Measurements from ENCODE around the gene USP26. TPM values are rescaled to one million over a fixed set of nuclear protein-coding genes. Genes with fewer than 3 reads are reported as not detected.
"Not testable (repeated sequence)": the region's sequence is repeated elsewhere in the genome, so short reads cannot be mapped to it uniquely, and the experiment has no call there.

USP26 gene, protein sequence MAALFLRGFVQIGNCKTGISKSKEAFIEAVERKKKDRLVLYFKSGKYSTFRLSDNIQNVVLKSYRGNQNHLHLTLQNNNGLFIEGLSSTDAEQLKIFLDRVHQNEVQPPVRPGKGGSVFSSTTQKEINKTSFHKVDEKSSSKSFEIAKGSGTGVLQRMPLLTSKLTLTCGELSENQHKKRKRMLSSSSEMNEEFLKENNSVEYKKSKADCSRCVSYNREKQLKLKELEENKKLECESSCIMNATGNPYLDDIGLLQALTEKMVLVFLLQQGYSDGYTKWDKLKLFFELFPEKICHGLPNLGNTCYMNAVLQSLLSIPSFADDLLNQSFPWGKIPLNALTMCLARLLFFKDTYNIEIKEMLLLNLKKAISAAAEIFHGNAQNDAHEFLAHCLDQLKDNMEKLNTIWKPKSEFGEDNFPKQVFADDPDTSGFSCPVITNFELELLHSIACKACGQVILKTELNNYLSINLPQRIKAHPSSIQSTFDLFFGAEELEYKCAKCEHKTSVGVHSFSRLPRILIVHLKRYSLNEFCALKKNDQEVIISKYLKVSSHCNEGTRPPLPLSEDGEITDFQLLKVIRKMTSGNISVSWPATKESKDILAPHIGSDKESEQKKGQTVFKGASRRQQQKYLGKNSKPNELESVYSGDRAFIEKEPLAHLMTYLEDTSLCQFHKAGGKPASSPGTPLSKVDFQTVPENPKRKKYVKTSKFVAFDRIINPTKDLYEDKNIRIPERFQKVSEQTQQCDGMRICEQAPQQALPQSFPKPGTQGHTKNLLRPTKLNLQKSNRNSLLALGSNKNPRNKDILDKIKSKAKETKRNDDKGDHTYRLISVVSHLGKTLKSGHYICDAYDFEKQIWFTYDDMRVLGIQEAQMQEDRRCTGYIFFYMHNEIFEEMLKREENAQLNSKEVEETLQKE
- not detected for polyA plus RNA-seq (ENCODE audit: insufficient read length in 4 of 4)

DNA sequence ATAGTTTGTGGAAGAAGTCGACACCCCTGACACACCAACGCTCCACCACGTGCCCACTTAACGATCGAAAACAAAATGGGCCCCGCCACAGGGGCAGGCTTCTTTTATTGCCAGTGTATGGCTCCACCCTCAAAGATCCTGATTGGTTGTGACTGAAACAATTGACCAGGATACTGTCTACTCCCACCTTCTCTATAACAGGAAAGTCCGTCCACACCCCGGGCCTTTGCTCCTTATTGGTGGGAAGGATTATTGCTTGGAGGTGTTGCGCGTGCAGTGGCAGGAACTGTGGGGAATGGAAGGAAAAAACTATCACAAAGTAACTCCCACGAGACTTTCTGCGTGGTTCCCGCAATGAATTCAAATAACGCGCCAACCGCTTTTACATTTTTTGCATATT is at the start of gene USP26:
Gene USP26, minus strand, starts transcription at position 79 of the 400 bp plus-strand sequence. CDS start 68,889 bp downstream, outside the sequence.
- no peak for DNase-seq (ENCODE audit: low read depth in 4 of 4, low spot score in 2 of 4)

DNA sequence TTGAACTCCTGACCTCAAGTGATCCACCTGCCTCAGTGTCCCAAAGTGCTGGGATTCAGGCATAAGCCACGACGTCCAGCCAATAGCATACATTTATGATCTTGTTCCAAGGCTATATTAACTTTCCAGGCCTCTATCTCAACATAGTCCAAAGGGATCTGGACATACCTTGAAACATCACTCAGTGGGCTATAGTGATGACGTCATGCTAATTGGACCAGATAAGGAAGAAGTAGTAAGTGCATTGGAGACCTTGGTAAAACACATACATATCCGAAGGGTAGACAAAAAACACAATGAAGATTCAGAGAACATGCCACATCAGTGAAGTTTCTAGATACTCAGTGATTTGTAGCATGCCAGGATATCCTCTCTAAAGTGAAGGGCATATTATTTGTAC is 37.4 kb upstream of the USP26 start:
- DNase-seq (ENCODE audit: low read depth in 4 of 4, low spot score in 2 of 4), result no peak

DNA sequence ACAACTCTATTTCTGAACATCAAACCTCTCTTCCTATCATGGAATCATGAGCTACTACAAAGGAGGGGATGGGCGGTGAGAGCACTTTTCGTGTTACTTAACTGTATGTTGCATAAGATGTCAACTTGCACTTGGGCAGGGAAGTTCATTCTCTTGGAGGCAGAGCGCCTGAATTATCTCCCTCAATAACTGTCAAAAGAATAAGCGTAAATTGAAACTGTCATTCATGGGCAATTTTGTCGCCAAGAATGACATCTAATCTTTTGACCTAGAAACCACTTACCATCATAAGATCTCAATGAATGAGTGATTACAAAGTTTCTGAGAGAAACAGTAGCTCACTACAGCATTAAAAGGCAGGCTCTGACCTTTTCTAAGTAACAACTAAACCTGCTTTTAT is 23.5 kb upstream of the USP26 start:
- DNase-seq (ENCODE audit: low read depth in 4 of 4, low spot score in 2 of 4), result no peak

DNA sequence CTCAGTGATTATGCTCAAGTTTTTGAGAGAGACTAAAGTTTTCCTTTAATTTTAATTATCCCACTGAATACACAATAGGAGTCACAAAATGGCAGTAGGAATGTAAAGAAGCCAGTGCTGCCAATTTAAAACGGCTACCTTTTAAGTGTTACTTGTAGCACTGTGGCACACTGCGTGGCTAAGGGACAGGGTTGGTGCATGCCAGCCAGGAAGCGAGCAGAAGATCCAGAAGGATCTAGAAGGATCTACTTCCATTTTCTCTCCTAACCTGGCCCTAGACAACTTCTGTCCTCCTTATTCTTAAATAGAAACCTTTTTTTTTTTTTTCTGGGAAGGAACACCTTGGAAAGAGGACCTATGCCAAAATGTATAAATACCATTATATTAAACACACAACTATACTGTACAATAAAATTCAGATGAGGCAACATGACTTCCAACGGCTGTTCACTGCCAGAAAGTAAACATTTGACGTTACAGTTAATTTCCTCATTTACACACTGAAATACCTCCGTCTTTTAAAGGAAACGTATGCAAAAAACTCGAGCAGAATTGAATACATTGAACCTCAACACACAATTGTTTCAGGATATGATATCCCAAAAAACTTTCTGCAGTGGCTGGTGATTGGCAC is 2.7 kb downstream of the USP26 start:
- DNase-seq (ENCODE audit: low read depth in 4 of 4, low spot score in 2 of 4), result no peak

DNA sequence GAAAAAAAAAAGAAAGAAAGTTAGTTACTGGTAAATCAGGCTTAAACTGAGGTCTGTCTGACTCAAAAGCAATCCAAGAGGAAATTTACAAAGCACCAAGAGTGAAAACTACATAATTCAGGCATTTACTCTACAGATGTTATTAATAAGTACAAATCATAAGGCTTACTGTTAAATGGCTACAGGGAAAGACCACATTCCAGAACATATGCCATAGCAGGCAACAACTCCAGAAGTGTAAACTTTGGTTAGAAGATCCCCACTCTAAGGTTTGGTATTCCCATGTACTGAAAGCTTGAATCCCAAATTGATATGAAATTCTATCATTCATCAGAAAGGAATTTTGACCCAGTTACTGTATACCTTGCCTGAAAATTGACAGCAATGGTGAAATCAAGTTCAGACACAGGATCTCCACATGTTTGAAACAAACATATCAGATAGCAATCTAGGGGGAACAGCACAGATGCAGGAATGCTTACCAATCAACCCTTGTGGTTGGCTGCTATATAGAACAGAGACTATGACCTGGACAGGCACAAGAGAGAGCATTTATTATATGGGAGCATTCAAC is 6.6 kb downstream of the USP26 start:
- no peak for DNase-seq (ENCODE audit: low read depth in 4 of 4, low spot score in 2 of 4)

DNA sequence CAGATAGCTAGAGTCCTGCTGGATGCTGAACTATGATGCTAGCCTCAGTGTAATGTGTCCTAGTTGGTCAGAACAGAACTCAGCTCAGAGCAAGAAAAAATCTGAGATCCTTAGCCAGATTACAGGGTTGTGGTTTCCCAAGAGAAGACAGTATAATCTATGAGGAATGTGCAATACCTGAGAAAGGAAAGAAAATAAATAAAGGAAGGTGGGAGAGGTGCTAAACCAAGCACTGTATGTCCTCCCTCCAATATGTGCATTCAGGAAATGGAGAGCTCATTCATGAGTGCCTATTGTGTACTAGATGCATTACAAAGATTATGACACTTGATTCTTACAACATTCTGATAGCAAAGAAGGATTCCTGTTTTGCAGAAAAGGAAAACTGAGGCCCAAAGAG is 7.5 kb downstream of the USP26 start:
- DNase-seq (ENCODE audit: low read depth in 4 of 4, low spot score in 2 of 4), result no peak

DNA sequence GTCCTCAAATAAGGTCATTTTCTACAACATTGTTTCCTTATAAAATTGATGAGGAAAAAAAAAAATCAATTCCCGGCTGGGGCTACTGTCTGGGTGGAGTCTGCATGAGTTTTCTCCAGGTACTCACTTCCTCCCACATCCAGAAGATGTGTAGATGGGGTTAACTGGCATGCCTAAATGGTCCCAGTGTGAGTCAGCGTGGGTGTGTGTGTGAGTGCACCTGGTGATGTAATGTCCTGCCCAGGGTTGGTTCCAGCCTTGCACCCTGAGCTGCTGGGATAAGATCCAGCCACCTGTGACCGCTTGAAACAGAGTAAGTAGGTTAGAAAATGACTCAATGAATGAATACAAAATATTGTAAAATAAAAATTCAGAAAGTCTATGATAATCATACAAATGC is 11.1 kb downstream of the USP26 start:
- no peak for DNase-seq (ENCODE audit: low read depth in 4 of 4, low spot score in 2 of 4)

DNA sequence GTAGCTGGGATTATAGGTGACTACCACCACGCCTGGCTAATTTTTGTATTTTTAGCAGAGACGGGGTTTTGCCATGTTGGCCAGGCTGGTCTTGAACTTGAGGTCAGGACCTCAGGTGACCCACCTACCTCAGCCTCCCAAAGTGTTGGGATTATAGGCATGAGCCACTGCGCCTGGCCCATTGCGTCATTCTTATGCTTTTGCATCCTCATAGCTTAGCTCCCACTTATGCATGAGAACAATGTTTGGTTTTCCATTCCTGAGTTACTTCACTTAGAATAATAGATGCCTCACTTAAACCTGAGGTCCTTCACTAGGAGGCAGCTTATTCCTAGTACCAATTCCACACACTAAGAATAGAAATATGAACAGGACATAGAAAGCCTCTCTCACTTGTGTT is 11.9 kb downstream of the USP26 start:
- not testable (repeated sequence) for DNase-seq (ENCODE audit: low read depth in 4 of 4, low spot score in 2 of 4)

DNA sequence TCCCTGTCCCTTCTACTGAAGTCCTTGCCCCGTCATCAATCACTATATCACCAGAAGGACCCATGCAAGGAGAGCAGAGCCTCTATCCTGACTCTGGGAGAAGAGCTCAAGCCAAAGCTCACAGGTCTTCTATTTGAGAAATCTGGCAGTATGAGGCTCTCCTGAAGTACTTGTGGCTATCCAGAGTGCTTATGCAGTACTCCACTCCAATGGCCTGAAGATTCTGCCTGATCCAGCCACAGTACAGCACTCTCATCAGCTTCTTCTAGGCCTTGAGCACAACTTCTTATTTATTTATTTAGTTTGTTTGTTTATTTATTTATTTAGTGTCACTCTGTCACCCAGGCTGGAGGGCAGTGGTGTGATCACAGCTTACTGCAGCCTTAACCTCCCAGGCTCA is 13.0 kb downstream of the USP26 start:
- no peak for DNase-seq (ENCODE audit: low read depth in 4 of 4, low spot score in 2 of 4)

DNA sequence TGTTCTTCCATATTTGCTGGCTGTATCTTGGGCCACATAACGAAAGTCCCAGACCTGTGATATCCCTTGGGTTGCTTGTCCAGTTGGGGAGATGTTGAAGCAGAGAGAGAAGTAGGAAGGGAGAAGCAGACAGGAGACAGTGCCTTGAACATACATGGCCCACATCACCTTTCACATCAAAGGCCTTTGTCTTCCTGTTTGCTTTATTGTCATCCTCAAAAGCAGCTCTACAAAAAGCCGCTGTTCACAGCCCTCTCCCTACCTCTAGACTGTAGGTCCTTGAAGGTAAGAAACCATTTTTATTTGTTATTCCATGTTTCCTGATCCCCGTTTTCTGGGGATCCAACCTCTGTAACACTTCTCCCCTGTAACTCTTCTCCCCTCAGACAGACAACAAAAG is 14.9 kb downstream of the USP26 start:
- no peak for DNase-seq (ENCODE audit: low read depth in 4 of 4, low spot score in 2 of 4)

DNA sequence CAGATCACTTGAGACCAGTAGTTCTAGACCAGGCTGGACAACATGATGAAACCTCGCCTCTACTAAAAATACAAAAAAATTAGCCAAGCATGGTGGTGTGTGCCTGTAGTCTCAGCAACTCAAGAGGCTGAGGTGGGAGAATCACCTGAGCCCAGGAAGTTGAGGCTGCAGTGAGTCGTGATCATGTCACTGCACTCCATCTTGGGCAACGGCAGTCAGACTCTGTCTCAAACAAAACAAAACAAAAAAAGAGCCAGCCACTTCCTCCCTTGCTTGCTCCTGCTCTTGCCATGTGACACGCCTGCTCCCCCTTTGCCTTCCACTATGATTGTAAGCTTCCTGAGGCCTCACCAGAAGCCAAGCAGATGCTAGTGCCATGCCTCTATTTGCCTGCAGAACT is 19.1 kb downstream of the USP26 start:
- not testable (repeated sequence) for DNase-seq (ENCODE audit: low read depth in 4 of 4, low spot score in 2 of 4)

DNA sequence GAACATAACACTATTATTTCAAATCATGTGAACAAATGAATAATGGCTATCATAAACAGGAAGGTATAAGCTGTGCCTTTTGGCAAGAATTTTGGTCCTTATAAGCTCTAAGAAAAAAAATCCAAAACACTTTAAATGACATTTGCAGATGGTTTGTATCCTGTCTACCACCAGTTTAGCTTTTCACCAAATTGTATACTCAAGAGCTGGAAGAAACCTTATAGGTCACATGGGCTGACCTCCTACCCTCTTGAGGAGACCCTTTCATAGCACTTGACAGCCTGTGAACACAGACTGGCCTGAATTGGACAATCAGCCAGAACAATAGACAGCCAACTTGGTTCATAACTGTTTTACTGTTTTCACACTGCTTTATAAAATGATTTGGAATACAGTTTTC is 24.3 kb downstream of the USP26 start:
- DNase-seq (ENCODE audit: low read depth in 4 of 4, low spot score in 2 of 4), result no peak

DNA sequence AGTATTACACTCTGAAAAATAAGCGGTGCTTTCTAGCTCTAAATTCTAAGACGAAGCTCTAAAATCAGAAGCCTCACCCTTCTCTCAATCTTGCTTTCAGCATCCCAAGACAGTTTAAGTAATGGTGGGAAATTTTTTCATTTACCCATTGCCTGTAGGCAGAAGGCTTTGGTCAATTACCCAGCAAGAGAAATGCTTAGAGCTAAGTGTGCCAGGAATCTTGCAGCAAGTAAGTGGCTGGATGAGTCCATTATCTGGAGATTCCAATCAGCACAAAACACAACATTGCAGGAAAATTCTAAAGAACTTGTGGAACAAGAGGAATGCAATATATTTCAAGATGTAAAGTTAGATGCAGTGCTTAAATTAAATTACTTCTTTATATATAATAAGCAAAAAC is 28.4 kb downstream of the USP26 start:
- no peak for DNase-seq (ENCODE audit: low read depth in 4 of 4, low spot score in 2 of 4)

DNA sequence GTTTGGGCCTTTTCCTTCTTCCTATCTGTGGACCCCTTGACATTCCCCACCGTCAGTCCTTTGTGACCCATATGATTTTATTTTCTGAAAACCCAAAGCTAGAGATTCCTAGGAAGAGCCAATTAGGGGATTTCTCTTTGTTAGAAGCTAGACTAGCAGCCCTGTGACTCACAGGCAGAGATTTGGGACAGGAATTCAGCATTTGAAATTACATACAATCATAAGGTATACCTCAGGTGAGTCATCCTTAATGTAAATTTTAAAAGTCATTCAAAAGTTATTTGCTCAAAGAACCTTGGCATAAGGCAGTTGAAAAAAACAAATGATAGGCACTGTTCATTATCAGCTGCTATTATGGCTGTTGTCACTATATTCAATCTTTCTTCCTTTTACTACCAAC is 40.6 kb downstream of the USP26 start:
- DNase-seq (ENCODE audit: low read depth in 4 of 4, low spot score in 2 of 4), result no peak

DNA sequence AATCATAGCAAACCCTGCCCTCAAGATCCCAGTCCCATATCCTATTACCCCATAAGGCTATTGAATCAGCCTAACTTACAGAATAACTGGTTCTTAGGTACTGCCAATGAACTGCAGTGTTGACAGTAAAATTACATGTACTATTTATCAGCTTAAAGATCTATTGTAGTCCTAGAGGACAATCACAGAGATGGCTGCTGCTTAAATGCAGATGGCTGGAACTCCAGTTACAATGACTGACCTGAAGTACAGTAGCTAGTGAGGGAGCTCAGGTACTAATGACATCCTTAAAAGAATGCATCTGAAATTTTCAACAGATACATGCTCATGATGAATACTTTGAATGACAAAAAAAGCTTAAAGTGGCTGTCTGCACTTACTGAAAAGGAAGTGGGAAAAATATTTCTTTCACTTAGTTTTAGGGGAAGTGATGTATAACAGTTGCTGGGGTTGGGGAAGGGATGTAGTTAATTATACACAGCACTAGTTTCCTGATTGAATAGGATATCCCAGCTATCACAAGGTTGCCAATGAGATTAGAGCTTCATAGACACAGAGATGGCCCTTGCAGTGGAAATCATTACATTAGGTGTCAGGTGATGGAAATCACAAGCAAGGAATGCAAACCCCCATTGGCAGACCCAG is 42.0 kb downstream of the USP26 start:
- no peak for DNase-seq (ENCODE audit: low read depth in 4 of 4, low spot score in 2 of 4)

DNA sequence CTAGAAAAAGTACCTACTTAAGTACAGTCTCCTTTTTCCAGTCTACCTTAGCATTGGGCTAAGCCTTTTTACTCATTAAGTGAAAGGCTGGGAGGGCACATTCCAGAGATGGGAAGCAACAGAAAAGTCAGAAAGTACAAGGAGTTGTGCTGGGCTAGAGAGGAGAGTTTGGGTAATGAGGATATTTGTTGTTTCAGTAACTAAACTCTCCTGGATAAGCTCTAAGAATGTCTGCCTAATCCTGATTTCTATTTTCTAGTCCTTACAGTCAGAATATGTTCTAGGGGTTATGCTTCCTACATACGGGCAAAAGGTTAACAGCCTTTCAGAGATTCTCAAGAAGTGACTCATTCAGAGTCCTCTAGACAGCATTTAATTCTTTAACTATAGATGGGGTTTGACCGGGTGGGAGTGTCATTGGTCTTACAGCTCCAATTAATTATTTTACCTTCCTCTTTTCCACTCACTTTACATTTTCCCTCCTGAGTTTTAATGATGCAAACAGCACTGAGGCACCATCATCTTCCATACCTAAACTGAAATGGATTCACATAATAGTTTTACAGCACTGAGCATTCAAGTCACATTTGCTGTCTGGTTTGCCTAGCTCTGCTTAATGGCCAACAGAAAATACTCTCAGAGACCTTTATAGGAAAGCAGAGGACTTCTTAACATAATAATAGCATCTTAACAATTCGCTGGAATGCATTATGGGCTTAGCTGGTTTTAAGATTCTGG is 42.9 kb downstream of the USP26 start:
- no peak for DNase-seq (ENCODE audit: low read depth in 4 of 4, low spot score in 2 of 4)

DNA sequence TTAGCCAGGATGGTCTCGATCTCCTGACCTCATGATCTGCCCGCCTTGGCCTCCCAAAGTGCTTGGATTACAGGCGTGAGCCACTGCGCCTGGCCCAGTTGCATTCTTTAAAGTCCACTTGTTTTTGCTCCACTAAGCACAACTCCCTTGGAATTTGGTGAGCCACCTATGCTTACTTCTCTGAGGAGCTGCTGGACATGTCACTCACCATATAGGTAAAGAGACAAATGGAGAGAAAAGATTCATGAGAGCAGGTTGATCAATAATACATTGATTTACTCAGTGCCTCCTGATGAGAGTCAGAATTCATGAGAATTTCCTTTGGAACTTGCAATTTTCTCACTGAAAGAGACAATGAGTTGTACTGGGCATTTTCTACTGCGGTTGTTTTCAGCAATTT is 48.2 kb downstream of the USP26 start:
- DNase-seq (ENCODE audit: low read depth in 4 of 4, low spot score in 2 of 4), result no peak

DNA sequence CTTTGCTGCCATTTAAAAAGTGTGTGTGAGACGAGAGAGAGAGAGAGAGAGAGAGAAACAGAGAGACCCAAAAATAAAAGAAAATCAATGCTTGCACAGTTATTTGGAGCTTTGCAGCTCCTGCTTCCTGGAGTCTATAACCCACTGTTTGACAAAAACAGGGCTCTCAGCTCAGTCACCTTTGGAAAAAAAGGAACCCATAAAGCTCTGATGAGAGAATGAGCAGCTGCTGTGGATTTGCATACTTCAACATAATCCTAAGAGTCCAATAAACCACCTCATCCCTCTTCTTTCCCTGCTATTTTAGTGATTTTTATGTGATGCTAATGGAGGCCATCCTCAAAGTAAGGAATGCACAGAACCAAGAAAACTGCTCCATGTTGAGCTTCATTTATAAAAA is 50.3 kb downstream of the USP26 start:
- no peak for DNase-seq (ENCODE audit: low read depth in 4 of 4, low spot score in 2 of 4)

DNA sequence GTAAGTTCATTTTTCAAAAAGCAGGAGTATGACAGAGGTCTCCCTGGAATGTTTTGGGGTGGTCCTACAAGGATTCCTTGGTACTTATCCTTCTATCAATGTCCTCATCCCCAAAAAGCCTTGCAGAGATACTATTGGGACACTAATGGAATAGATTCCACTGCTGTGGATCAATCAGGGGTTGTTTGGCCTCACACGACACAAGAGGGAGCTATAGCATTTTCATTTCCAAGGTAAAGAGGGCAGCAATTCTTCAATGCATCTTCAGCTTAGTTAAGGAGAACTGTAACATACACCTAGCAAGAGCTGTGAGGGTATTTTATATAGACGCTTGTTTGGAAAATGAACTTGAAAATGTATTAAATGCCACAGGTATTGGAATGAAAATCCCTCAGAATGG is 50.9 kb downstream of the USP26 start:
- DNase-seq (ENCODE audit: low read depth in 4 of 4, low spot score in 2 of 4), result no peak
